NCI-H446 treated with DMSO at 0.1 percent for 48 hours (cell line): ENCODE results near the gene TM2D1.
"Not testable (repeated sequence)": the region's sequence is repeated elsewhere in the genome, so short reads cannot be mapped to it uniquely, and the experiment has no call there.

Experiments
- DNase-seq: peaks from one replicate; lab custom pipeline; 2025; lab: John Stamatoyannopoulos, UW

TM2D1 gene

DNA sequence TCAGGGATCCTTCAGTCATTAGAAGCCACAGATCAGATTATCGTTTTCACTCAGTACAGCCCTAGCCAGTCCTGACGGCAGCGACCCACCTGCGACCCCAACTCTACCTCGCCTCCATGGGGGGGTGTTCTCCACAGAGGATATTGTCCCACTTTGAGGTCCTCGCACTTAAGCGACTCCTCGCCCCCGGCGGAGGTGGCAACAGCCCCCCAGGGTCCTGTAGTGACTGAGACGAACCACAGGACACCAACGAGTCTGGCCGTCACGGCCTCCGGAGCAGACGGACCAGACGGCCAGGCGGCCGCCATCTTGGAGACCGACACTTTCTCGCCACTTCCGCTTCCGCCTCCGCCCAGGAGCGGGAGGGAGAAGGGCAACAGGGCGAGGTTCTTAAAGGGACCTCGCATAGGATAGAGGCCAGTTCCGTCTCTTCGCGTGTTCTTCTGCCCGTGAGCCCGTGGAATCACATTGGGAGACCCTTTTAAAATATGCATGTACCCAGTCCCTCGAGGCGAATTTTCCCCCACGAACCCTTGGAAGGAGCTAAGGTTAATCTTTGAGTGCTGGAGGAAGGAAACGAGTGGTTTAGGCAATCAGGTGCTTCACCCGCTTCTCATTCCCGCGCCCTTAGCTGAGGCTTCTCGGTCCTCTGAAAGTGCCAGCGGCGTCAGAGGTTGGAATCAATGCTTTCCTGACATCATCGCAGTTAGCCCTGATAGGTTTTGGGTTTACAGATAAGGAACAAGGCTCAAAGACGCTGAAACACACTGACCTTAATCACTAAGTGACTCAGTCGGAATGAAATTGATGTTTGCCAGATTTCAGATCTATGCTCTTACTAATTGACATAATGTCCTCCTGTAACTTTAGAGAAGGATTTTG is at the start of gene TM2D1:
TM2D1 (minus strand) TSS at position 329 of the 882 bp plus-strand sequence; CDS start at position 308, 21 bp downstream.
- peak; percentile 85 for DNase-seq

DNA sequence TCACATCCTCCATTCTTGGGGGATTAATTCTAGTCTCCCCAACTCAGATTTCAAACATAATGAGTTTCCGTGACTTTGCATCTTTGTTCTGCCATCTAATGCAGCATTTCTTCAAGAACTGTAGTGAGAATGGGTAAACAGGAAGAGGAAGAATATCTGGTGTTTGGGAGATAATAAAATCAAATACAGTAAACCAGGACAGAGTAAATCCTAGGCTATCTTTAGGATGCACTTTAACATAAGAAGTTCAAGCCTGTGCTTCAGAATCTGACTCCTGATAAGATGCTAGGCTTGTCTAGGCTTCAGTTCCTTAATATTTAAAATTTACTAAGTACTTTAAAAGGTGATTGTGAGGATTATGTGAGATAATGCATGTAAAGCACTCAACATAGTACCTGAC is 45.2 kb upstream of the TM2D1 start:
- no peak for DNase-seq

DNA sequence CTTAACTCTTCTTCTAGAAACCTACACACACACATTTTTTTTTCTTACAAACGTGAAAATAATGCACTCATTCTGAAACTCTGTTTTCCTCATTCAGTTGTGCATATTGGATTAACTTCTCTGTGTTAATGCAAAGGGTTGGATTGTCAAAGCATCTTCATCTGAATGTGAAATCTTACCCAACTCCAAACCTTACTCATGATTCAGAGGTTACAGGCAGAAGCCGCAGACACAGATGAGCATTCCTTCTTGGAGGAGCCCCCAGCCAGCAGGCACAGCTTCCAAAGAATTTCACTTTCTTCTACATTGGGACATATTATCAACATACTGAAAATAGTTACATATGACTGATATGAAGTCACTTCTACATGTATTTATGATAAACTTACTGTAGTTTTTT is 33.0 kb upstream of the TM2D1 start:
- no peak for DNase-seq

DNA sequence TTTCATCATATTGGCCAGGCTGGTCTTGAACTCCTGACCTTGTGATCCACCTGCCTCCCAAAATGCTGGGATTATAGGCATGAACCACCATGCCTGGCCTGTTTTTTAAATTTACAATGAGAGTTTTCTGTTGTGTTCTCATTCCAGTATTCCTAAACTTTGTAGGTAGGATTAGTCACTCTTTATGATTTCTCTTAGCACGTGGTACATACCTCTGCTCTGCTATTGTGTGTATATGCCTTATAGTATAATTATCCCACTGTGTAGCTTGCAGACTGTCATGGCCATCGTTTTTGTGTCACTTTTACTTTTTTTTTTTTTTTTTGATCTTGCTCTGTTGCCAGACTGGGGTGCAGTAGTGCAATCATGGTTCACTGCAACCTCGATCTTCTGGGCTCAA is 31.8 kb upstream of the TM2D1 start:
- DNase-seq, result no peak

DNA sequence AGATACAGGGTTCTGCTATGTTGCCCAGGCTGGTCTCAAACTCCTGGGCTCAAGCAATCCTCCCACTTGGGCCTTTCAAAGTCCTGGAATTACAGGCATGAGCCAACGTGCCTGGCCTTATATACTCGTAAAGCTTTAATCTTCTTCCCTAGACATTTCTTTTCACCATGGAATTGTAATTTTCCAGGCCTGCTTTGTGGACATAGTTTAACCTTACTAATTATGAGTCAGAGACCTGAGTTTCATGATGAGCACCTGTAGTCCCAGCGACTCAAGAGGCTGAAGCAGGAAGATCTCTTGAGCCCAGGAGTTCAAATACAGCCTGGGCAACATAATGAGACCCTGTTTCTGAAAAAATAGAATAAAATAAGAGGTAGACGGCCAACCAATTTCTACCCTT is 29.6 kb upstream of the TM2D1 start:
- DNase-seq, result no peak

DNA sequence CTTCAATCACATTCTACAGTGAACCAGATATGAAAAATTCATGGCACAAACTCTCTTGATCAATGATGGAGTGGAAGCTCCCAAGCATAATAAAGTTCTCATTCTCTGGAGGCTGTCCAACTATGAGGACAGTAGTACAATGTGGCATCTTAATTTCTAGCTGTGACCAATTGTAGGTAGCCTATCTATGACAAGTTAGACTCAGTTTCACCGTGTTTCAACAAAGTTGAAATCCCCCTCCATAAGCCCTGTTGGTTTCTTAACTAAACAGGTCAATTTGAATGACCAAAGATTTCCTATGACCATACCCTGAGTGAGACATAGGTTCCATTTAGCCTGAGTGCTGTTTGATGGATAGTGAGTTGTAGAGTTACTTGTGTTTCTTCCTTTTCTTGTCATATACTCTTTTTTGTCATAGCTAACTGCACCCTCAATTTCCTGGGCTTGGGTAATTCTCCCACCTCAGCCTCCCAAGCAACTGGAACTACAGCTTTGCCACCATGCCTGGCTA is 29.1 kb upstream of the TM2D1 start:
- DNase-seq, result no peak

DNA sequence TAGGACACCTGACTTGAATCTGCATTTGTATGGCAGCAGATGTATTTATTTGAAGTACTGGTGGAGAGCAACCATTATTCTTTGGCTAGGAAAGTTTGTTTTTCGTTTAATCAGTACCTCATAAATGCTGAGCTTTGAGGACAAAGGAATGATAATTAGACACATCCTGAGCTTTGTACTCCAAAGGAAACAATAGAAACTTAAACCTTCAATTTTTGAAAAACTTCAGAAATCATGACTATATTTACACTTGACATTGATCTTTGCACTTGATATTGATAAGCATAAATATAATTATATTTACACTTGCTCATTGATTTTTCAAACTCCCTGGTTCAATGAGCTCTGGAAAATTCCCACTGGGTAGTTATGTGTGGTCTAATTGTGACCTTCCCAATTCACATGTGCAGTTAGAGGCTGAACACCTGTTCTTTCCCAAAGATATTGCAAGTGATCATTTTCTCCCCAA is 28.0 kb upstream of the TM2D1 start:
- no peak for DNase-seq

DNA sequence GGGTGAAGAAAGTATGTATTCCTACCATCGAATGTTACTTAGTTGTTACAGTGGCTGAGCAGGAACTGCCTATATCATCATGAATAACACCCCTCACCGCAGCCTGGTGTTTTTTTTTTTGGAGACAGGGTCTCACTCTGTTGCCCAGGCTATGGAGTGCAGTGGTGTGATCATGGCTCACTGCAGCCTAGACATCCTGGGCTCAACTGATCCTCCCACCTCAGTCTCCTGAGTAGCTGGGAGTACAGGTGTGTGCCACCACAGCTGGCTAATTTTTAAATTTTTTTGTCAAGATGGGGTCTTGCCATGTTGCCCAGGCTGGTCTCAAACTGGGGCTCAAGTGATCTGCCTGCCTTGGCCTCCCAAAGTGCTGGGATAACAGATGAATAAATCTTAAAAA is 24.6 kb upstream of the TM2D1 start:
- no peak for DNase-seq

DNA sequence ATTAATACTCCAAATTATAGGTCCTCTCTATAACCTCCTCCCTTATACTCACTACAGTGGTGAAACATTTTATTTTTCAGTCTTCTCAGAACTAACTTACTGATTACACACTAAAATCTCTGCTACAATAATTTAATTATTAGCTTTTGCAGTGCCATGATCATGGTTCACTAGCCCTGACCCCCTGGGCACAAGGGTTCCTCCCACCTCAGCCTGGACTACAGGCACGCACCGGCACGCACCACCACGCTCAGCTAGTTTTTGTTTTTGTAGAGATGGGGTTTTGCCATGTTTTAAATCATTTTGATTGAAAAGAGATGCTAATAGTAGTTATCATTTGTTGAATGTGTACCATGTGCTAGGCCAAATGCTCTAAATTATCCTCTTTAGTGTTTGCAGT is 23.6 kb upstream of the TM2D1 start:
- DNase-seq, result no peak

DNA sequence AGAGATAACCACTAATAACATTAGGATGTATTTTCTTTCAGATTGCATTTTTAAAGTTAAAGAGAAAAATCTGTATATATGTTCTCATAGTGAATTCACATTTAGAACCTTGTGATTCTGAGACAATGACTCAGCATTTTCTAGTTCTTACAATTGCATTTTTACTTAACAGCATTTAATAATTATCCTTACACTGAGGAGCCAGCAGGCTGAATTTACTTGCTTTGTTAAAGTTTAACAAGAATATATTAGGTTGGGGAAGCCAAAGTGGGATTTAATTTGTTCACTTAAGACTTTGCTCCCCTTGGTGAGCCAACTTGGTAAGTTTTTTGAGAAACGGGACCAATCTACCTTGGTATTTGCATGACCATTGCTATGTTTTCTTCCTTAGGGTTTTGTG is 21.9 kb upstream of the TM2D1 start:
- DNase-seq, result no peak

DNA sequence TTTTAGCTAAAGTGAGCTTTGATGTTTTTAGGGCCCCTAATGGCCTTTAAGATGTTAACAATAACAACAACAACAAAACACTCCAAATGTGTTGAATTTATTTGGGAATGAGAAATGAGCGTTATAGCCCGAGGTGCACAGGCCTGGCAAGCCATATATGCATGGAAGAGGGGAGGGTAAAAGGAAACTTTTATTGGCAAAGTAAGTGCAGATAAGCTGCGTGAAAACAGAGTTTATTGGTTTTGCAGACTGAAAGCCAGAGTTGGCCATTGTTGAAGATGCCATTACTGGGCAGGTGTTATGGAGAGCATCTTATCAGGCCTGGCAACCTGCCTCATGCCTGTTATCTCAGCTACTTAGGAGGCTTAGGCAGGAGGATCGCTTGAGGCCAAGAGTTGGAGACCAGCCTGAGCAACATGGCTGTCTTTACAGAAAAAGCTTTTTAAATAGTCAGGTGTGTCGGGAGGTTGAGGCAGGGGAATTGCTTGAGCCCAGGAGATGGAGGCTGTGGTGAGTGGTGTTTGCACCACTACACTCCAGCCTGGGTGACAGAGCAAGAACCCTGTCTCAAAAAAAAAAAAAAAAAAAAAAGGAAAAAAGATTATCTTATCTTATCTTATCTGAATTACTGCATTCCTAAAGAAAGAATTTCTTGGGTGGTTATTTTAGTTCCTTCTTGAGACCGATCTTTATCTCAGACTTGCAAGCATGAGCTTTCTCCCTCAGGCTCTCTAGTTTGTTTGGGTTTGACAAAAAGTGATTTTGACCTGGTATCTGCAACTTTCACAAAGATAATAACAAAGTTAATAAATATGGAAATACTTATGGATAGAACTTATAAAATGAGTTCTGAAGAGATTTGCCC is 19.0 kb upstream of the TM2D1 start:
- no peak for DNase-seq

DNA sequence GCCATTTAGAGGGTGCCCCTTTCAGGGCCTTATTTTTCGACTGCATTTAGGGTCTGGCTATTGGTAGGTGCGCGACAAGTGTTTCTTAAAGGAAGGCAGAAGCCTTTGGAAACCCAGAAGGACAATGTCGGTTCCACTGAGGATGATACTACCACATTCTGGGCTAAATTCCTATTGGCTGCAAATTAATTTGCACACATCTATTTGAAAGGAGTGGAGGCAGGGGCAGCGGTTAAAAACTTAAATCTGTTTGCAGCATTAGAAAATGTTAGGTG is 18.4 kb upstream of the TM2D1 start:
- no peak for DNase-seq

DNA sequence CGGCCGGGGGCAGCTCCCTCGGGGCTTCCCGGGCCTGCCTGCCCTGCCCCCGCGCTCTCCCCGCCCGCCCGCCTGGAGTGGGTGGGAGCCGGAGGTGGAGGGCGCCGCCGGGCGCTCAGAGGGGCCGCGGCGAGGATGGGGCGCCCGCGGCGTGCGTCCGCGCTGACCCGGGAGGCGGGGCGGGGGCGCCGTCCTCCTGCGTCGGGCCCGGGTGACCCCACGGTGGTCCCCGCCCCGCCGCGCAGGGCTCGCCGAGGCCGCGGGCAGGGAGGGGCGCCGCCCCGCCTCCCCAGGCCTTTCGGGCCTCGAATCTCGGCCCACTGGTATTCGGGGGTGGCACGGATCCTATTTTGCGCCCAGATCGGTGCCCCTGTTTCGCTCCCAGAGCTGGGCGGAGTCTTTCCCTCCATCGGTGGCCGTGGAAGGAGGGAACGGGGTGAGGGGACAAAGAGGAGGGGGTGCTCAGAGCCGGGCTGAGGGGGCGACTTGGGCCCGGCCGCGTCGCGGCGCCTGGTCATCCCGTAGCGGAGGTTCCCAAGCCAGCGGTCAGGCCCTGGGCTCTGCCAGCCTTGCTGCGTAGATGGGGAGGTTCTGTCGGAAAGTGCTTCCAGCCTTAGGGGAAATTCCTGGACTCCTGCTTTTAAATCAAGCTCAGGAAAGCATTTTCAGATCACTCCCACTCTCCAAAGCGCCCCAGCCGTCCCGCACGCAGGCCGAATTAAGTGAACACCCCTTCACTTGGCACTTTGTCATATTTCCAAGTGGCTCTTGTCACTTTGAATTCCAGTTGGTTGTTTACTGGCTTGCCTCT is 17.9 kb upstream of the TM2D1 start:
- no peak for DNase-seq

DNA sequence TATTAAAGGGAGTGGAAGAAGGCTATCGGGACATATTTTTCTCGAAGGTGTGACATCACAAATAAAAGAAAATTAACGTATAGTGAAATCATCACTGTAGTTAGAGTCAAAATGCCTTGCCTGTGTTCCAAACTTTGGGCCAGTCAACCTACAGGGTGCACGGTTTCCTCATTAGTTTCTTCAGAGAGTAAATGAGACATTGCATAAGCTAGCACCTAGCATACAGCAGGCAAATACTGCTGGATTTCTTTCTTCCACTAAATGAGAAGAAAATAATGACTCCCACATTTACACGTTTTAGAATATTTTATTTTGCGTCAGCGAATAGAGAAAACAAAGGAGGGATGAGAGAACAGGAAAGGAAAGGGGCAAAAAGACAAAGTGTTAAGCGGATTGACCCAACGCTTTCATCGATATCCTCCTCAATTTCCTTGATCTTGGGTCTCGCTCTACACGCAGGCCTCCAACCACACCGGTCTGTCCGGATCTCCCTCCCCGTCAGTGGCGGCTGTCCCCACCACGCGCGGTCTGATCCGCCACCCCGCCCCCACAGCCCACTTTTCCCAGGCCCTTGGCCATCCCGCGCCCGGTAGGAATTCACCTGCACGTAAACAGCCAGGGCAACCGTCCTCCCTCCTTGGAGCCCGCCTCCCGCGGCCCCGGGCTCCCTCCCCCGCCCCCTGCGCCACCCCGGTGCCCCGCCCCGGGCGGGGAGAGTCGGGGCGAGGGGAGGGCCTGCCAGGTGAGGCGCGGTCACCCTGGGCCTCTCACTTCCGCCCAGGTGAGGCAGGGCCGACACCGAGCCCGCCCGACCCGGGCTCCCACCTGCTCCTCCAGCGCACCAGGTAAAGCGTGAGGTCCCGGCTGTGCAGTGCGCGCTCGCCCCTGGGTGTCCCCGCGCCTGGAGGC is 17.0 kb upstream of the TM2D1 start, which contains the start of gene PATJ:
PATJ (plus strand) TSS at position 770 of the 909 bp plus-strand sequence. CDS start 20,413 bp downstream, outside the sequence.
- DNase-seq, result no peak

DNA sequence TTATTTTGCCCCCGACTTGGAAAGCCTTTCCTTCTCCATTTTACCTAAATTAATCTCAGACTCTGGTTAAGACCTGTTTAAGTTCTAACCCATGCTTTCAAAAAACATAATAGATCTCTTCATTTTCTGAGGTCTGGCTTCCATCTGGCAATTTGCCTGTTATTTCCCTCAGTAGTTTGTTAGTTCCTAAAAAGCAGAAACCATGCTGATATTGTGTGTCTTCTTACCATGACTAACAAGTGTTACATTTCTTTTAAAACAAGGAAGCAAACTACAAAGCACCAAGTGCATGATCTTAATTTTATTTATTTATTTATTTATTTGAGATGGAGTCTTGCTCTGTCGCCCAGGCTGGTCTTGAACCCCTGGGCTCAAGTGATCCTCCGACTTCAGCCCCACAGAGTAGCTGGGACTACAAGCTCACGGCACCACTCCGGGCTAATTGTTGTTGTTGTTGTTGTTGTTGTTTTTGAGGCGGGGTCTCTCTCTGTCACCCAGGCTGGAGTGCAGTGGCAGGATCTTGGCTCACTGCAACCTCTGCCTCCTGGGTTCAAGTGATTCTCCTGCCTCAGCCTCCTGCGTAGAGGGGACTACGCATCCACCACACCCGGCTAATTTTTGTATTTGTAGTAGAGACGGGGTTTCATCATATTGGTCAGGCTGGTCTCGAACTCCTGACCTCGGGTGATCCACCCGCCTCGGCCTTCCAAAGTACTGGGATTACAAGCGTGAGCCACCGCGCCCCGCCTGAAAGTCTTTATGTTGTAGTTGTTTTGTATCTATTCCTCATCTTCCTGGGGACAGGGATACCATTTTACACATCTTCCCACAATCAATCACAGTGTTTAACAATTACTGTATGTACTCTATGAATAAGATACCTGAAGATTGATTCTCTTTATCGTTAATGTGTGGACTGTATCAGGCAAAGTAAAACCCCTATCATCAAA is 16.1 kb upstream of the TM2D1 start:
- no peak for DNase-seq

DNA sequence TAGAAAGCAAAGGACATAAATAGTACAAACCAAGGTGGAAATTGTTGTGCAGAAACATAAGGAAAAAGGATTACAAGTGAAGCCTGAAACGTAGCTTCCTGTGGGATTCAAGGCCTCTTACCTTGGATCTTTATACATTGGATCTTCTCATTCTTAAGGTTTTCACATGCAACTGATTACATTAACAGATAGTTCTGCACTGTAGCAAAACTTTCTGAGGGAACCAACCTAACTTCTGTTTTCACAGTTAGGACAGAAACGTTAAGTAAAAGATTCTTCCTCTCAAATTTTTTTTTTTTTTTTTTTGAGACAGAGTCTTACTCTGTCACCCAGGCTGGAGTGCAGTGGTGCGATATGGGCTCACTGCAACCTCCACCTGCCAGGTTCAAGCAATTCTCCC is 7.8 kb upstream of the TM2D1 start:
- no peak for DNase-seq

DNA sequence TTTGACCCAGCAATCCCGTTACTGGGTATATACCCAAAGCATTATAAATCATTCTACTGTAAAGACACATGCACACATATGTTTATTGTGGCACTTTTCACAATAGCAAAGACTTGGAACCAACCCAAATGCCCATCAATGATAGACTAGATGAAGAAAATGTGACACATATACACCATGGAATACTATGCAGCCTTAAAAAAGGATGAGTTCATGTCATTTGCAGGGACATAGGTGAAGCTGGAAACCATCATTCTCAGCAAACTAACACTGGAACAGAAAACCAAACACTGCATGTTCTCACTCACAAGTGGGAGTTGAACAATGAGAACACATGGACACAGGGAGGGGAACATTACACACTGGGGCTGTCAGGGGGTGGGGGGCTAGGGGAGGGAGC is 5.7 kb upstream of the TM2D1 start:
- not testable (repeated sequence) for DNase-seq

DNA sequence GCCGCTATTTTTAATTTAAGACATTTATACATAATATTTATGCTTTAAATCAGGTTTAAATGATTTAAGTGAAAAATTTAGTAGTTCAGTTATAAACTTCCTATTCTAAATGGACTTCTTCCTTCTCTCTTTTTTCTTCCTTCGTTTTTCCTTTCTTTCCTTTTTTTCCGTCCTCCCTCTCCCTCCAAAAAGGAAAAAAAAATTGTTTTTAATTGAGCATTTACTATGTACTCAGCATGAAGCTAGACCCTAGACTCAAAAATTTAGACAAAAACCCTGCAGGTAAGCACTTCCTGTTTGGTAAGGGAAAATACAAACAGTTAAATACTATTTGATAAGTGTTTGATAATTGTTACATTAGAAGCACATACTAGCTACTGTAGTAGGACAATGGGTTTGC is 2.6 kb upstream of the TM2D1 start:
- no peak for DNase-seq

DNA sequence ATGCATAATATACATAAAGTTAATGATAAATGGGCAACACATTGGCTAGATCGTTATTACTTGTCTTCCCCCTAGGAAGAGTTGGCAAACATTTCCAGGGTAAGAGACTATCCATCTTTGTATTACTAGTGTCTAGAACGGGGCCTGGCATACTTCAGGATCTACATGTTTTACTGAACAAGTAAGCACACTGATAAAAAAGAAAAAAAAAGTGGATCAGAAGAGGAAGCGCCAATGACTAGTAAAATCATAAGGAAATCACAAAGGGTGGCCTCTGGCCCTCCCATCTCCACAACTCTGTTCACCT is 482 bp downstream of the TM2D1 start:
- no peak for DNase-seq
